ENCODE data around the gene RETSAT.

RETSAT gene

DNA sequence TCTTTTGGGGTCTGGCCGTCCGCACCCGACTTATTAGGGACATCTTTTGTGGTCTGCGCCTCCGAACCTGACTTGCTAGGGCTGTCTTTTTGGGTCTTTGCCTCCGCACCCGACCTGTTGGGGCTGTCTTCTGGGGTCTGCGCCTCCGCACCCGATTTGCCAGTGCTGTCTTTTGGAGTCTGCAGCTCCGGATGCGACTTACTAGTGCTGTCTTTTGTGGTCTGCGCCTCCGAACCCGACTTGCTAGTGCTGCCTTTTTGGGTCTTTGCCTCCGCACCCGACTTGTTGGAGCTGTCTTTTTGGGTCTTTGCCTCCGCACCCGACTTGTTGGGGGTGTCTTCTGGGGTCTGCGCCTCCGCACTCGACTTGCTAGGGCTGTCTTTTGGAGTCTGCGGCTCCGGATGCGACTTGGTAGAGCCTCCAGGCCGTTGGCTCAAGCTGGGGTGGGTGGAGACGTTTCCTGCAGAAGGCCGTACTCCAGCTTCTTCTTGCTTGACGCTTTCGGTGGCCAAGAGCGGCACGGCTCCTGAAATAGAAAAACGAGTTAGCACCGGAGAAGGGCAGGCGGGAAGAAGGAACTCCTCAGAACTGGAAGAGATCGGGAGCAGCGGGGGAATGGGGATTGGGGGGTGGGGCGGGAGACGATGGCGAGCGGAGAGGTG lies 27.0 kb downstream of the RETSAT start:
- CTCF ChIA-PET: interaction anchor here (0.6 to 2.0 kb wide), 5 partner anchors 27 to 450 kb away, joined by 3 to 11 read pairs (median 4); no protein-coding TSS in a partner anchor
- Histone ChIP-seq H3K4me3 (ENCODE audit: low read depth, low read length) (peak overlapping the region; percentile 85), H3K27ac (ENCODE audit: extremely low read depth, low read depth, low read length) (peak overlapping the region; percentile 8; the same call in 1 of the 2 replicates), H3K9me3 (ENCODE audit: control insufficient read depth, insufficient read depth, low read depth, low read length) (no peaks in the 10 kb centered on the region), H3K4me1 (ENCODE audit: control insufficient read depth, insufficient read depth, low read length) (no peaks in the 10 kb centered on the region), H3K36me3 (ENCODE audit: control insufficient read depth in 2 of 2, insufficient read depth in 1 of 2, low read length in 2 of 2) (peaks cover 28 to 46% of the 10 kb centered on the region in 2 experiments)
- POLR2A ChIA-PET: interaction anchor here (0.9 to 2.7 kb wide), 12 partner anchors 9 to 234 kb away, joined by 3 to 28 read pairs (median 6); partner anchors contain the start of genes ELMOD3, GGCX, MAT2A and RETSAT
- no peak for TF ChIP-seq ZNF10 (tag by site-specific recombination; IDR thresholded peaks at IDR 0.05)

DNA sequence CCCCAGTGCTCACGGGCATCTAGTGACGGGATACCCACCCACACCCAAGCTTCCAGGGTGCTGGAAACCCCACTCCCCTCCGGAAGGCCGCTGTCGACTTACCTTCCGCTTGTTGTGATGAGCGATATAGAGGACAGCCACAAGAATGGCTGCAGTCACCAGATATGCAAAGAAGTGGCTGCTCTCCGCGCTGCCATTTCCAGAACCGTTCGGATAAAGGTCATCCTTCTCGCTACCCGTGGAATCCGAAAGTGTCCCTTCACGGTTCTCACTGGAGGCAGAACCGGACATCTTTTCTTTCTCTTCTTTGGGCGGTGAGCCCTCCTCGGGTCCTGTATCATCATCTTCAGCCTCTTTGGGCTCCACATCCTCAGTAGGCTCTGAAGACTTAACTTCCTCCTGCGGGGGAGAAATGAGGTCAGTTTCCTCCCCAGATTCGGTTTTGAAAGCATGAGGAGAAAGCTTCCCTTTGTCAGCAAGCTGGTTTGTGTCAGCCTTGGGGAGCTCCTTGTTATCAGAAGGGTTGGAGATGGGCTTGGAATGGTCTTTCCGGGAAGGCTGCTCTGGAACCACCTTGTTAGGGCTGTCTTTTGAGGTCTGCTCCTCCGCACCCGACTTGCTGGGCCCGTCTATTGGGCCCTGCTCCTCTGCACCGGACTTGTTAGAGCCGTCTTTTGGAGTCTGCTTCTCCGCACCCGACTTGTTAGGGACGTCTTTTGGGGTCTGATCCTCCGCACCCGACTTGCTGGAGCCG lies 27.7 kb downstream of the RETSAT start:
- ChIA-PET POLR2A (interaction anchor here (0.5 to 2.7 kb wide), 10 partner anchors 8 to 1128 kb away, joined by 3 to 28 read pairs (median 5); partner anchors contain the start of genes ELMOD3, RETSAT and SH2D6), CTCF (interaction anchor here (0.6 to 2.0 kb wide), 8 partner anchors 26 to 449 kb away, joined by 3 to 11 read pairs (median 4); no protein-coding TSS in a partner anchor)
- Histone ChIP-seq H3K9me3 (ENCODE audit: control insufficient read depth, insufficient read depth, low read depth, low read length) (no peaks in the 10 kb centered on the region), H3K4me1 (ENCODE audit: control insufficient read depth, insufficient read depth, low read length) (no peaks in the 10 kb centered on the region), H3K27ac (ENCODE audit: extremely low read depth, low read depth, low read length) (peak overlapping the region; percentile 8; the same call in 1 of the 2 replicates), H3K4me3 (ENCODE audit: low read depth, low read length) (peak overlapping the region; percentile 85), H3K36me3 (ENCODE audit: control insufficient read depth in 2 of 2, insufficient read depth in 1 of 2, low read length in 2 of 2) (peaks cover 31 to 53% of the 10 kb centered on the region in 2 experiments)
- TF ChIP-seq ZNF600 (tag by site-specific recombination; IDR thresholded peaks at IDR 0.05): 0 out of 2 replicates have a peak, but pooled peaks have one; percentile 4
- peak; percentile 68 for TF ChIP-seq PRDM1 (tag by site-specific recombination; IDR thresholded peaks at IDR 0.05)
- no peak for TF ChIP-seq ZNF221 (tag by site-specific recombination; IDR thresholded peaks at IDR 0.05; ENCODE audit: borderline replicate concordance)

- Histone ChIP-seq H3K4me3 (ENCODE audit: low read depth, low read length) (peak overlapping the region; percentile 85), H3K27ac (ENCODE audit: extremely low read depth, low read depth, low read length) (no peak overlapping the region), H3K9me3 (ENCODE audit: control insufficient read depth, insufficient read depth, low read depth, low read length) (no peaks in the 10 kb centered on the region), H3K4me1 (ENCODE audit: control insufficient read depth, insufficient read depth, low read length) (no peaks in the 10 kb centered on the region), H3K36me3 (ENCODE audit: control insufficient read depth in 2 of 2, insufficient read depth in 1 of 2, low read length in 2 of 2) (peaks cover 40 to 64% of the 10 kb centered on the region in 2 experiments)
- ChIA-PET CTCF (interaction anchor here (0.7 to 2.0 kb wide), 5 partner anchors 25 to 226 kb away, joined by 3 to 11 read pairs (median 4); no protein-coding TSS in a partner anchor), POLR2A (interaction anchor here (1.4 kb wide), 1 partner anchor 24 kb away, joined by 4 read pairs; no protein-coding TSS in a partner anchor)
- TF ChIP-seq ZNF777 (tag by site-specific recombination; IDR thresholded peaks at IDR 0.05; ENCODE audit: borderline replicate concordance) (no peak), ZNF555 (tag by site-specific recombination; conservative IDR thresholded peaks at IDR 0.05) (no peak), ZNF366 (tag by site-specific recombination; conservative IDR thresholded peaks at IDR 0.05) (no peak), GLIS1 (tag by site-specific recombination; IDR thresholded peaks at IDR 0.05) (0 out of 2 replicates have a peak, but pooled peaks have one; percentile 17), FEZF1 (tag by site-specific recombination; IDR thresholded peaks at IDR 0.05) (no peak), ZNF629 (tag by site-specific recombination; IDR thresholded peaks at IDR 0.05) (no peak), ZNF121 (tag by site-specific recombination; IDR thresholded peaks at IDR 0.05) (peak; percentile 48; the same call in 1 of the 2 replicates)
These were observed 28.9 kb downstream of the RETSAT start for GRCh38 chr2:85325466-85325811.

DNA sequence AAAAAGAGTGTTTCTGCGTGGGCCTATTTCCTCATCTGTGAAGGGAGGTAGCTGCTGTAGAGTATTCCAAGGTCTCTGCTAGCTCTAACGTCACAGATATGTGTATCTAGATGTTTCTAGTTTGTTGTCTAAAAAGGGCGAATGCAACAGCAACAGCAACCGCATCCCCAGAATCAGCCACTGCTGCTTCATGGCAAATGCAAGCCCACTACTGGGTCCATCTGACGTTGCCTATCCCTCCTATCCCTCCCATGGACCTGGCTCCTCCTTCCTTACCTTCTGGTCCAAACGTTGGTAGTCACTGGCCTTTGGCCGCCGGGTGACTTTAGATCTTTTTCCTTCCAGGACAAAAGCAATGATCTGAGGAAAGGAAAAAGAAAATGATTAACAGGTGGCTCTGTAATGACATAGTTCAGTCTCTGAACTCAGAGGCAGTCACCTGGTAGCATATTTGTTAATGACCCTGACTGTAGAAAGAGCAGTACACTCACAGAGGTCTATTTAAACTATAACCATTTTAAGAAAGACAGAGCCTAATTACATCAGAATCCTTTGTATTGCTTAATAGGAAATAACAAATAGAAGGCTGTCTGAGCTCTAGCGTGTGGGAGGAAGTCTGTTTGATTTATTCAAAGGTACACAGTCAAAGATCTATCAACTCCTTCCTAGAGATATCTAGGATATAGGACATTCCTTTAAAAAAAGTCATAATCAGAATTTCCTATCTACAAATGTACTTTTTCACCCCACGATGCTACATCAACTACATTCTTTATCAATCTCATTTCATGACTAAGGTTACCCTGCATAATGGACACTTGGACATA lies 29.5 kb downstream of the RETSAT start:
- POLR2A ChIA-PET: interaction anchor here (0.6 to 1.4 kb wide), 3 partner anchors 13 to 24 kb away, joined by 3 to 4 read pairs (median 4); no protein-coding TSS in a partner anchor

More for the DNA sequence above, 29.5 kb downstream of the RETSAT start:
- no peaks in the 10 kb centered on the region for H3K9me3 ChIP-seq (ENCODE audit: control insufficient read depth, insufficient read depth, low read depth, low read length)
- no peaks in the 10 kb centered on the region for H3K4me1 ChIP-seq (ENCODE audit: control insufficient read depth, insufficient read depth, low read length)
- H3K4me3 ChIP-seq (ENCODE audit: low read depth, low read length): peak overlapping the region; percentile 85
- H3K27ac ChIP-seq (ENCODE audit: extremely low read depth, low read depth, low read length): no peak overlapping the region
- peaks cover 43 to 70% of the 10 kb centered on the region in 2 experiments for H3K36me3 ChIP-seq (ENCODE audit: control insufficient read depth in 2 of 2, insufficient read depth in 1 of 2, low read length in 2 of 2)
- no peak for TF ChIP-seq ZNF202 (tag by site-specific recombination; IDR thresholded peaks at IDR 0.05; ENCODE audit: borderline replicate concordance)
- TF ChIP-seq ZNF843 (tag by site-specific recombination; IDR thresholded peaks at IDR 0.05): no peak
- TF ChIP-seq, protein P1, sequence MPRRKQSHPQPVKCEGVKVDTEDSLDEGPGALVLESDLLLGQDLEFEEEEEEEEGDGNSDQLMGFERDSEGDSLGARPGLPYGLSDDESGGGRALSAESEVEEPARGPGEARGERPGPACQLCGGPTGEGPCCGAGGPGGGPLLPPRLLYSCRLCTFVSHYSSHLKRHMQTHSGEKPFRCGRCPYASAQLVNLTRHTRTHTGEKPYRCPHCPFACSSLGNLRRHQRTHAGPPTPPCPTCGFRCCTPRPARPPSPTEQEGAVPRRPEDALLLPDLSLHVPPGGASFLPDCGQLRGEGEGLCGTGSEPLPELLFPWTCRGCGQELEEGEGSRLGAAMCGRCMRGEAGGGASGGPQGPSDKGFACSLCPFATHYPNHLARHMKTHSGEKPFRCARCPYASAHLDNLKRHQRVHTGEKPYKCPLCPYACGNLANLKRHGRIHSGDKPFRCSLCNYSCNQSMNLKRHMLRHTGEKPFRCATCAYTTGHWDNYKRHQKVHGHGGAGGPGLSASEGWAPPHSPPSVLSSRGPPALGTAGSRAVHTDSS (tag by site-specific recombination; IDR thresholded peaks at IDR 0.05): no peak
- TF ChIP-seq ATF2 (tag by site-specific recombination; IDR thresholded peaks at IDR 0.05; ENCODE audit: low read depth): no peak
- TF ChIP-seq, protein P2, sequence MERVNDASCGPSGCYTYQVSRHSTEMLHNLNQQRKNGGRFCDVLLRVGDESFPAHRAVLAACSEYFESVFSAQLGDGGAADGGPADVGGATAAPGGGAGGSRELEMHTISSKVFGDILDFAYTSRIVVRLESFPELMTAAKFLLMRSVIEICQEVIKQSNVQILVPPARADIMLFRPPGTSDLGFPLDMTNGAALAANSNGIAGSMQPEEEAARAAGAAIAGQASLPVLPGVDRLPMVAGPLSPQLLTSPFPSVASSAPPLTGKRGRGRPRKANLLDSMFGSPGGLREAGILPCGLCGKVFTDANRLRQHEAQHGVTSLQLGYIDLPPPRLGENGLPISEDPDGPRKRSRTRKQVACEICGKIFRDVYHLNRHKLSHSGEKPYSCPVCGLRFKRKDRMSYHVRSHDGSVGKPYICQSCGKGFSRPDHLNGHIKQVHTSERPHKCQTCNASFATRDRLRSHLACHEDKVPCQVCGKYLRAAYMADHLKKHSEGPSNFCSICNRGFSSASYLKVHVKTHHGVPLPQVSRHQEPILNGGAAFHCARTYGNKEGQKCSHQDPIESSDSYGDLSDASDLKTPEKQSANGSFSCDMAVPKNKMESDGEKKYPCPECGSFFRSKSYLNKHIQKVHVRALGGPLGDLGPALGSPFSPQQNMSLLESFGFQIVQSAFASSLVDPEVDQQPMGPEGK (tag by site-specific recombination; IDR thresholded peaks at IDR 0.05): no peak
- TF ChIP-seq SCRT2 (tag by site-specific recombination; IDR thresholded peaks at IDR 0.05): peak; percentile 87
- TF ChIP-seq ZBTB21 (tag by site-specific recombination; IDR thresholded peaks at IDR 0.05): no peak
- CTCF ChIA-PET: interaction anchor here (0.6 to 1.9 kb wide), 5 partner anchors 24 to 227 kb away, joined by 3 to 6 read pairs (median 3); no protein-coding TSS in a partner anchor

All from HEK293 (cell line).